ENCODE results near the gene PNKD.

- no peak for TF ChIP-seq EZH2phosphoT487 (IDR thresholded peaks at IDR 0.05; ENCODE audit: borderline replicate concordance, low read length)
- TF ChIP-seq, protein P1, sequence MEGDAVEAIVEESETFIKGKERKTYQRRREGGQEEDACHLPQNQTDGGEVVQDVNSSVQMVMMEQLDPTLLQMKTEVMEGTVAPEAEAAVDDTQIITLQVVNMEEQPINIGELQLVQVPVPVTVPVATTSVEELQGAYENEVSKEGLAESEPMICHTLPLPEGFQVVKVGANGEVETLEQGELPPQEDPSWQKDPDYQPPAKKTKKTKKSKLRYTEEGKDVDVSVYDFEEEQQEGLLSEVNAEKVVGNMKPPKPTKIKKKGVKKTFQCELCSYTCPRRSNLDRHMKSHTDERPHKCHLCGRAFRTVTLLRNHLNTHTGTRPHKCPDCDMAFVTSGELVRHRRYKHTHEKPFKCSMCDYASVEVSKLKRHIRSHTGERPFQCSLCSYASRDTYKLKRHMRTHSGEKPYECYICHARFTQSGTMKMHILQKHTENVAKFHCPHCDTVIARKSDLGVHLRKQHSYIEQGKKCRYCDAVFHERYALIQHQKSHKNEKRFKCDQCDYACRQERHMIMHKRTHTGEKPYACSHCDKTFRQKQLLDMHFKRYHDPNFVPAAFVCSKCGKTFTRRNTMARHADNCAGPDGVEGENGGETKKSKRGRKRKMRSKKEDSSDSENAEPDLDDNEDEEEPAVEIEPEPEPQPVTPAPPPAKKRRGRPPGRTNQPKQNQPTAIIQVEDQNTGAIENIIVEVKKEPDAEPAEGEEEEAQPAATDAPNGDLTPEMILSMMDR (IDR thresholded peaks at IDR 0.05; ENCODE audit: low read depth, low read length, poor library complexity, severe bottlenecking), result no peak
Observed at GRCh38 chr2:218340656-218341055, 70.3 kb downstream of the PNKD start.
